ENCODE data around the gene IFT81.

DNA sequence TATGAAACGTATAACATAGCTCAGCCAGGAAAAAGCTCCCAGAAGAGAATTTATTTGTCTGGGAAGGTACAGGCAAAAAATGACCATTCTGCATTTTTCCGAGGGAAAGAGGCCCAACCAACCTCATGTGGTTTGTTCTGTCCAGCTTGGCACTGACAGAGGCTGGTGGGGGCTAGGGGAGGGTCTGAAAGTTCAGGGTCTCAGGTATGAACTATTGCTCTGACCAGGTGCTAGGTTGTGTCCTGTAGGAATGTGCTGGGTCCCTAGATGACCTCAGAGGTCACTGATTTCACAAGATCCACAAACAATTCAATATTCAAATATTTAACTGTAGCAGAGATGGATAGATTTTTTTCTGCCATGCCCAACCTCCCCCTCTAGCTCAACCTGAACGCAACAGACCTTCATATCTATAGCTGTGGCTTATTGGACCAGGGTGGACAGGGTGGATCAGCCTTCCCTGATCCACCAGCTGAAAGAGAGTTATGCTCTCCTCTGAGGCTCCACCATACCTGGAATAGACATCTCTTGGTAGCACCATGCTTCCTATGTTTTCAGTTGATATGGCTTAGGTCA is 32.9 kb upstream of the IFT81 start:
- TF ChIP-seq CTCF (IDR thresholded peaks at IDR 0.05): no peak
- no peak for TF ChIP-seq POLR2A (IDR thresholded peaks at IDR 0.05)
